Measurements from ENCODE around the gene OTUD5. TPM values are rescaled to one million over a fixed set of nuclear protein-coding genes. Genes with fewer than 3 reads are reported as not detected.

The OTUD5 gene, protein sequence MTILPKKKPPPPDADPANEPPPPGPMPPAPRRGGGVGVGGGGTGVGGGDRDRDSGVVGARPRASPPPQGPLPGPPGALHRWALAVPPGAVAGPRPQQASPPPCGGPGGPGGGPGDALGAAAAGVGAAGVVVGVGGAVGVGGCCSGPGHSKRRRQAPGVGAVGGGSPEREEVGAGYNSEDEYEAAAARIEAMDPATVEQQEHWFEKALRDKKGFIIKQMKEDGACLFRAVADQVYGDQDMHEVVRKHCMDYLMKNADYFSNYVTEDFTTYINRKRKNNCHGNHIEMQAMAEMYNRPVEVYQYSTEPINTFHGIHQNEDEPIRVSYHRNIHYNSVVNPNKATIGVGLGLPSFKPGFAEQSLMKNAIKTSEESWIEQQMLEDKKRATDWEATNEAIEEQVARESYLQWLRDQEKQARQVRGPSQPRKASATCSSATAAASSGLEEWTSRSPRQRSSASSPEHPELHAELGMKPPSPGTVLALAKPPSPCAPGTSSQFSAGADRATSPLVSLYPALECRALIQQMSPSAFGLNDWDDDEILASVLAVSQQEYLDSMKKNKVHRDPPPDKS
- total RNA-seq = 10 to 100 TPM; 22.0 to 49.8 (median 36.6) TPM

DNA sequence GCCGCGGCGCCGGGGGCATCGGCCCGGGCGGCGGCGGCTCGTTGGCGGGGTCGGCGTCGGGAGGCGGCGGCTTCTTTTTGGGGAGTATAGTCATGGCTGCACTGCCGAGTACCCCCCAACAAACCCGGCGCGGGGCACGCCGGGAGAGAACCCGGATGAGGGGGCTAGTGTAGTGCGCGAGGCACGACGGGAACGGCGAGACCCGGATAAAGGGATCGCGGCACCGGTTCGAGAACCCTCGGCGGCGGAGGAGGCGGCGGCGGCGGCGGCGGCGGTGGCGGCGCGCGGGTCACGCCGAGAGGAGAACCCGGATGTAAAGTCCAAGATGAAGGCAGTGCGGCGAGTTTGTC is at the start of gene OTUD5:
OTUD5 (minus strand) TSS at position 131 of the 350 bp plus-strand sequence; CDS start at position 94, 37 bp downstream.
- peak within 1 kb of the TSS; percentile 56 to 90 (median 67) for H3K4me3 ChIP-seq
- H3K4me1 ChIP-seq (replicated peaks in 1 of 2) = peaks cover 2 to 11% of the 10 kb centered on the region in 2 donors
- ATAC-seq (replicated peaks in 6 of 8) = peak; percentile 0 to 42 (median 34)
- peak within 1 kb of the TSS; percentile 98 to 99 for H3K27ac ChIP-seq
- in situ Hi-C loops (cut with MboI; ENCODE audit: low pct_unique_long_range_greater_than_20kb in 2 of 9, low sequenced_read_pairs in 9 of 9, unreplicated experiment in 9 of 9) = no loop called here
- WGBS, 10 experiments = no CpG with 5 or more reads among the region's 53 CpGs

DNA sequence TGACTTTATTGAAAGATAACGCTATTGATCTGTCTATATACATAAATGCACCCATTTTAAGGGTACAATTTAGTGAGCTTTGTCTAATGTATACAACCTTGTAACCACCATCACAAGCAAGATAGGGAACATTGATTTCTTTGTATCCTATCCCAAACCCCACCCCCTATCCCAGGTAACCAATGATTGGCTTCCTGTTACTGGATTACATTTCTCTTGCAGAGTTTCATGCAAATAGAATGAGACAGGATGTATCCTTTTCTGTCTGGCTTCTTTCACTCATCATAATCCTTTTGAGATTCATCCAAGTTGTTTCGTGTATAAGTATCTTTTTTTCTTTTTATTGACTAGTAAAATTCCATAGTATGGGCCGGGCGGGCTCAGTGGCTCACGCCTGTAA is 46.3 kb upstream of the OTUD5 start:
- 25 to 85% (median 76%) methylated on average over 1 to 4 of the region's 5 CpGs; no CpG with 5 or more reads in 6 of the 10 experiments for WGBS, 10 experiments
- Histone ChIP-seq H3K4me1 (replicated peaks in 1 of 2) (peaks cover 0 to 2% of the 10 kb centered on the region in 2 donors), H3K27ac (no peak overlapping the region), H3K4me3 (no peak overlapping the region)
- in situ Hi-C loops (cut with MboI; ENCODE audit: low pct_unique_long_range_greater_than_20kb in 2 of 9, low sequenced_read_pairs in 9 of 9, unreplicated experiment in 9 of 9) = no loop called here
- ATAC-seq (replicated peaks in 6 of 8) = no peak

DNA sequence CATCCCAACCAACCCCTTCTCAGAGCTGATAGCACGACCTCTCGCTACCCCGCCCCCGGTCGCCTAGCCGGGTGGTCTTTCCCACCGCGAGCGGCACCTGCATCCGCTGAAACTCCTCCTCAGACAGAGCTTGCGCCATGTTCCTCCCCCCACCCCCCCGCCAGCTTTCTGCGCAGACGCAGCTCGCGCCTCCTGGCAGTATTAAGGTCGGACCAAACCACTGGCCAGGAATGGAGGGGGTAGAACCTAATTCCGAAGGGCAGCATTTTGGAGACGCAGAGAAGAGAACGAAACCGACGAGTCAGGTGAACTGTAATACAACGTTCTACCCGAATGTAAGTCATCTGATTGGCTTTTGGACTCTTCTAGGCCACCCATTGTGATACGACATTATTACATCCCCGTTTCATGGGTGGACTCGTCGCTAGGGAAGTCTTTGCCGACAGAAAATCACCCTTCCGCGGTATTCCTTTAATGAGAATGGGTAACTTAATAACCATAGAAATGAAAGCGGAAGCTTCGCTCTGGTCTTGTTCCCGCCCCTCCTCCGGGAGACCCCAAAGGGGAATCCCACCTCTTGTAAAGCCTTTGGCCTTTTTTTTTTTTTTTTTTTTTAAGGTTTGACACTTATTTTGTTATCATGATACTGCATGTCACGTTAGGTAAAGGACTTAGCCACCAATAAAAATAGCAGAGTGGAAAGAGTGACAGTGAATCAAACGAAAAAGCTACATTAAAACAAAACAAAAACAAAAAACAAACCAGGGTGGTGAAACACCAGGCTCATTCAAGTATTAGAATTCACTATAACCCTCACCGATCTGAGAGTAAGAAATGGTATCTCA is 44.9 kb upstream of the OTUD5 start, which contains the start of gene GRIPAP1:
GRIPAP1 (minus strand) TSS at position 174 of the 845 bp plus-strand sequence; CDS start at position 139, 35 bp downstream.
- Histone ChIP-seq H3K4me1 (replicated peaks in 1 of 2) (peaks cover 0 to 2% of the 10 kb centered on the region in 2 donors), H3K4me3 (peak within 1 kb of the TSS; percentile 52 to 71 (median 63)), H3K27ac (peak within 1 kb of the TSS; percentile 94 to 100)
- peak; percentile 85 to 93 (median 92) for ATAC-seq (replicated peaks in 6 of 8)
- in situ Hi-C loops (cut with MboI; ENCODE audit: low pct_unique_long_range_greater_than_20kb in 2 of 9, low sequenced_read_pairs in 9 of 9, unreplicated experiment in 9 of 9) = no loop called here
- WGBS, 10 experiments = 0 to 60% (median 11%) methylated on average over 1 to 10 of the region's 38 CpGs; no CpG with 5 or more reads in 2 of the 10 experiments

DNA sequence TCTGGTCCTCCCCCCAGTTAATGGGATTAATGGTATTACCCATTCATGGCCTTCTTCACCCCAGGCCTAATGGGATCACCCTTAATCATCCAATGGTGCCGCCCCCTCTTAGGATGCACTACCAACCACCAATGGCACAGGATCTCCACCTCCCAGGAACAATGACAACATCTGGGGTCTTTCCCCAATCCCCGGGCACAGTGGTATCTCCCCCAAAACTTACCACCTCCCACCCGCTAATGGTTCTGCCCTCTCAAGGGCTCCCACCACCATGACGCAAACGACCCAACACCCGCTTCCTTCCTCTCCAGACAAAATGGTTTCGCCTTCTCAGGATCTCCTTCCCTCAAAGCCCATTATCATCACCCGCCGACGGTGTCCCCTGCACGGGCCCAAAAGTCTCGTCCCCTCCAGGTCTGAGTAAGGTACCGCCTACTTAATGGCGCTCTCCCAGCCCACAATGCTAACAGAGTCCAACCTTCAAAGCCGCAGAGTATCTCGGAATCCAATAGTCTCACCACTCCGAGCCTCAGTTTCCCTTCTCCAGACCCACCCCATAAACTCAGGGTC is 44.2 kb upstream of the OTUD5 start:
- WGBS, 10 experiments = 0 to 8% methylated on average over 1 to 2 of the region's 17 CpGs; no CpG with 5 or more reads in 8 of the 10 experiments
- ATAC-seq (replicated peaks in 6 of 8) = peak; percentile 25 to 56 (median 38)
- in situ Hi-C loops (cut with MboI; ENCODE audit: low pct_unique_long_range_greater_than_20kb in 2 of 9, low sequenced_read_pairs in 9 of 9, unreplicated experiment in 9 of 9) = no loop called here
- Histone ChIP-seq H3K4me3 (peak overlapping the region; percentile 52 to 71 (median 63)), H3K4me1 (replicated peaks in 1 of 2) (peaks cover 0 to 2% of the 10 kb centered on the region in 2 donors), H3K27ac (peak overlapping the region; percentile 94 to 100)

DNA sequence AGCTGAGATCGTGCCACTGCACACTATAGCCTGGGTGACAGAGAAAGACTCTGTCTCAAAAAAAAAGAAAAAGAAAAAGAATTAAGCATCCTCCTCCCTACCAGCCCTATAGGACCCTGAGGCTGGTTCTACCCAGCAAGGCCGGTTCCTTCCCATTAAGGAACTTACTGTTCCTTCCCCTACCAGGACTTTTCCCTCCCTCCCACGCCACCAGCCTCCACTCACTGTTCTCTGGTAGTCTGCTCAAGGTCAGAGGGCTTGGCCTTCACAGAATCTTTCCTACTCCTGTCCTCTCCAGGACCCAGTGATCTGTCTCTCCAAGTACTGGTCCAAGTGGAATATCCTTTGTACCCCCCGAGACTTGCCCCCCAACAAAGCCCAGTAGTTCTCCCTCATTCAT is 43.2 kb upstream of the OTUD5 start:
- in situ Hi-C loops (cut with MboI; ENCODE audit: low pct_unique_long_range_greater_than_20kb in 2 of 9, low sequenced_read_pairs in 9 of 9, unreplicated experiment in 9 of 9) = no loop called here
- Histone ChIP-seq H3K4me1 (replicated peaks in 1 of 2) (peaks cover 0 to 2% of the 10 kb centered on the region in 2 donors), H3K27ac (no peak overlapping the region), H3K4me3 (no peak overlapping the region)
- no peak for ATAC-seq (replicated peaks in 6 of 8)
- 61 to 100% (median 80%) methylated on average over 1 to 3 of the region's 4 CpGs; no CpG with 5 or more reads in 7 of the 10 experiments for WGBS, 10 experiments

DNA sequence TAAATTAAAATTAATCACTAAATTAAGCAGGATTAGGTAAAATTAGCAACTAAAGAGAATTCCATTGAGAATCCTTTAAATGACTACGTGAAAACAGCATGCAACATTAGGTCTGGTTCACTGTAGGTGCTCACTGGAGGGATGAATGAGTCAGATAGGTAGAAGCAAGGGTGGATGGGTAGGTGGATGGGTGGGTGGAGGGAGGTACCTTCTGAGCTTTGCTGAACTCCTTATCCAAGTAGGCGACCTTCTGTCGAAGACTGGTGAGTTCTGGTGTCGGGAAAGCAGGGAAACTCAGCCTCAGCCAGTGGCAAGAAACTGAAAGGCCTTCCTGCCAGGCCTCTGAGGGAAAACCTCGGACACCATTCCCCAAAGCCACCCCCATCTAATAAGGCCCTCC is 41.6 kb upstream of the OTUD5 start:
- H3K4me1 ChIP-seq (replicated peaks in 1 of 2) = peaks cover 0 to 2% of the 10 kb centered on the region in 2 donors
- H3K27ac ChIP-seq = no peak overlapping the region
- 60% methylated on average over 1 of the region's 5 CpGs; no CpG with 5 or more reads in 9 of the 10 experiments for whole genome bisulfite sequencing, 10 experiments
- in situ Hi-C loops (cut with MboI; ENCODE audit: low pct_unique_long_range_greater_than_20kb in 2 of 9, low sequenced_read_pairs in 9 of 9, unreplicated experiment in 9 of 9) = no loop called here
- H3K4me3 ChIP-seq = no peak overlapping the region
- no peak for ATAC-seq (replicated peaks in 6 of 8)

DNA sequence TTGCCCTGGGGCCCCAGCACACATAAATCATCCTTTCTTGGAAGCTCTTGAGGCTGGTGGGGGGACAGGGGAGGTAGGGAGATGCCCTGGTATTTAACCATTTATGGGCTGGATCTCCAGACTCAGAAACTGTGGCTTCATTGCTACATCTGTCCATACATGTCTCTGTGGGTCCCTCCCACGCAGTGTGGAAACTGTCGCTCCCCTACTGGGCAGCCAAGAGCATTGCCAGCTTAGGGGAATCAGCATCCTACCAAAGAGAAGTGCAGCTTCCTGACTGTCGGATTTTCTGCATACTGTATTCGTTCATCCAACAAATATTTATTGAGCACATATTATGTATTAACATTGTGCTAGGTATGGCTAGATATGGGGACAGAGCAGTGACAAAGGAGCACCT is 41.0 kb upstream of the OTUD5 start:
- ATAC-seq (replicated peaks in 6 of 8) = no peak
- no peak overlapping the region for H3K4me3 ChIP-seq
- no peak overlapping the region for H3K27ac ChIP-seq
- 58 to 93% (median 80%) methylated on average over 1 to 3 of the region's 4 CpGs; no CpG with 5 or more reads in 7 of the 10 experiments for WGBS, 10 experiments
- peaks cover 0 to 2% of the 10 kb centered on the region in 2 donors for H3K4me1 ChIP-seq (replicated peaks in 1 of 2)
- in situ Hi-C loops (cut with MboI; ENCODE audit: low pct_unique_long_range_greater_than_20kb in 2 of 9, low sequenced_read_pairs in 9 of 9, unreplicated experiment in 9 of 9) = no loop called here

DNA sequence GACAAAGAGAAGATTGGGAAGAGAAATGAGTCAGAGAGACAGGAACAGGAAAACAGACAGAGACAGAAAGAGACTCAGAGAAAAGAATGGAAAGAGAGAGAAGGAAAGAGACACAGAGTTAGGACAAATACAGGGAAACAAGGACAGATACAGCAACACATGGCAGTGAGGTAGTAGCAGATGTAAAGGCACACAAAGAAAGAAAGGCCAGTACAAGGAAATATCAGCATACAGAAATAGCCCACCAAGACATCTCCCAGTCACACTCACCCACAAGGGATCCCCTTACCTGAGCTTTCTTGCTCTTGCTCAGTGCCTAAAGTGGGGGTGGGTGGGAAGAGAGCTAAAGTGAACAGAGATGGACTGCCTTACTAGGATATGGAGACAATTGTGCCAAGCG is 40.5 kb upstream of the OTUD5 start:
- in situ Hi-C loops (cut with MboI; ENCODE audit: low pct_unique_long_range_greater_than_20kb in 2 of 9, low sequenced_read_pairs in 9 of 9, unreplicated experiment in 9 of 9) = no loop called here

DNA sequence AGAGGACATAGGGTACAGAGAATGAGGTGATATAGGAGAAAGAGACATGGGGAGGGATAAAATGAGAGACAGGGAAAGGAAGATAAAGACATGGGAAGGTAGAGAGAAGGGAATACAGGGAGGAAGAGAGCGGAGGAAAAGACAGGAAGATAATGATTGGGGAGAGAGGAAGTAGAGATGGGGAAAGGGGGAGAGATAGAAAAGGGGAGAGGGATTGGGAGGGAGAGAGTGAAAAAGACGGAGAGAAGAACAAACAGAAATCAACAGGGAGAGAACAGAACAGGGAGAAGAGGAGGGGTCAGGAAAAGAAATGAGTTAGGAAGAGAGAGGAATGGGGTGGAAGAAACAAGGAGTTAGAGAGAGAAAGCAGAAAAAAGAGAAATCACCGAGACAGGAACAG is 40.0 kb upstream of the OTUD5 start:
- 59 to 100% (median 97%) methylated on average over 3 of the region's 3 CpGs; no CpG with 5 or more reads in 4 of the 10 experiments for WGBS, 10 experiments
- Histone ChIP-seq H3K4me1 (replicated peaks in 1 of 2) (peaks cover 0 to 2% of the 10 kb centered on the region in 2 donors), H3K27ac (no peak overlapping the region), H3K4me3 (no peak overlapping the region)
- in situ Hi-C loops (cut with MboI; ENCODE audit: low pct_unique_long_range_greater_than_20kb in 2 of 9, low sequenced_read_pairs in 9 of 9, unreplicated experiment in 9 of 9) = no loop called here
- no peak for ATAC-seq (replicated peaks in 6 of 8)

More for the DNA sequence above, 40.5 kb upstream of the OTUD5 start:
- H3K4me1 ChIP-seq (replicated peaks in 1 of 2) = peaks cover 0 to 2% of the 10 kb centered on the region in 2 donors
- no peak overlapping the region for H3K4me3 ChIP-seq
- no peak for ATAC-seq (replicated peaks in 6 of 8)
- 50 to 71% methylated on average over 1 of the region's 1 CpG; no CpG with 5 or more reads in 8 of the 10 experiments for WGBS, 10 experiments
- H3K27ac ChIP-seq = no peak overlapping the region

DNA sequence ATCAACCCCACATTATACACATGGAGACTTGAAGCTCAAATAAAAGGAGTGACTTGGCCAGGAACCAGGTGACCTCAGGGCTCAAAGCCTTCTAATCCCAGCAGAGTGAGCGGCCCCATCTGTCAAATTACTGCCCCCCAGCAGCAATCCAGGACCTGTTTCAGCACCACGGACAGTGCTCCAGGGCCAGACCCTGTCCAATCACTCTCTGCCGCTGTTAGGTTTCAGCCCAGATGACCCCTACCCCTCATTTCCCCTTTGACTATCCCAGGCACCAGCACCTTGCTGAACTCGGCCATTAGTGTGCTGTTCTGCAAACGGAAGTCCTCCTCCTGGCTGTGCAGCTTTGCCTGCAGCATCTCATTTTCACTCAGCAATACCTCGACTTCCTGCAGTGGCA is 39.6 kb upstream of the OTUD5 start:
- ATAC-seq (replicated peaks in 6 of 8) = no peak
- in situ Hi-C loops (cut with MboI; ENCODE audit: low pct_unique_long_range_greater_than_20kb in 2 of 9, low sequenced_read_pairs in 9 of 9, unreplicated experiment in 9 of 9) = no loop called here

DNA sequence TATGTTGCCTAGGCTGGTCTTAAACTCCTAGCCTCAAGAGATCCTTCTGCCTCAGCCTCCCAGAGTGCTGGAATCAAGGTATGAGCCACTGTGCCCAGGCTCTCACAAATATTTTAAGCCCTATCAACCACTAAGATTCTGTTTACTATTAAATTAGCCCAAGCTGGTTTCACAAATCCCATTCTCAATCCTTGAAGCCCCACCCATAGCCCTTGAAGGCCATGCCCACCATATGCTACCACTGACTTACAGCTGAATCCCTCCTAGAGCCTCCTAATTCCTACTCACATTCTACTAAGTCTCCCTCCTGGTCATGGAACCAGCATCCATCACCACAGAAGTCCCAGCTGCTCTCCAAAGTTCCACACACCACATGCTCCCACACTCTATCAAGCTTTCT is 34.9 kb upstream of the OTUD5 start:
- no peak overlapping the region for H3K27ac ChIP-seq
- ATAC-seq (replicated peaks in 6 of 8) = no peak
- no peaks in the 10 kb centered on the region for H3K4me1 ChIP-seq (replicated peaks in 1 of 2)
- in situ Hi-C loops (cut with MboI; ENCODE audit: low pct_unique_long_range_greater_than_20kb in 2 of 9, low sequenced_read_pairs in 9 of 9, unreplicated experiment in 9 of 9) = no loop called here
- no peak overlapping the region for H3K4me3 ChIP-seq

More for the DNA sequence above, 39.6 kb upstream of the OTUD5 start:
- H3K4me1 ChIP-seq (replicated peaks in 1 of 2) = peaks cover 0 to 2% of the 10 kb centered on the region in 2 donors
- no peak overlapping the region for H3K27ac ChIP-seq
- WGBS, 10 experiments = 39 to 100% (median 63%) methylated on average over 1 to 4 of the region's 6 CpGs; no CpG with 5 or more reads in 6 of the 10 experiments
- H3K4me3 ChIP-seq = no peak overlapping the region

DNA sequence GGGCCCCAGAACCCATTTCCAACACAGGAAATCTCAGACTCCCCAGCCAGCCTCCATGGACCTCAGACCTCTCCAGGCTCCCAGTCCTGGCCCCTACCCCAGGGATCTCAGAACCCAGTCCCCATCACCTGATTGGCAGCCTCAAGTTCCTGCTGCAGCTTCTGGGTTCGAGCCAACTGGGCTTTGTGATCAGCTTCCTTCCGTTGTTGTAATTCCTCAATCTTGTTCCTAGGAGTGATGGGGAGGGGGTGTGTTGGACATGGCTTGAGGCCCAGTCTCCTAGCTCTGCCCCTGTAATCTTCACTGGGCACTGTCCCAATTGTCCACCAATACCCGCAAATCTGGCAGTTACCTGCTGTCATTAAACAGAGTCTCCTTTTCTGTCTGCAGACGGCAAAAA is 32.1 kb upstream of the OTUD5 start:
- 63 to 100% (median 100%) methylated on average over 1 to 4 of the region's 4 CpGs; no CpG with 5 or more reads in 7 of the 10 experiments for WGBS, 10 experiments
- H3K27ac ChIP-seq = no peak overlapping the region
- in situ Hi-C loops (cut with MboI; ENCODE audit: low pct_unique_long_range_greater_than_20kb in 2 of 9, low sequenced_read_pairs in 9 of 9, unreplicated experiment in 9 of 9) = no loop called here
- ATAC-seq (replicated peaks in 6 of 8) = no peak
- H3K4me3 ChIP-seq = no peak overlapping the region
- no peaks in the 10 kb centered on the region for H3K4me1 ChIP-seq (replicated peaks in 1 of 2)

Data from motor neuron (in vitro differentiated cells).